ENCODE data around the gene GMDS. TPM values are rescaled to one million over a fixed set of nuclear protein-coding genes. Genes with fewer than 3 reads are reported as not detected.

Gene GMDS
- total RNA-seq, 1 experiment from 2014 or later = 35.0 TPM

DNA sequence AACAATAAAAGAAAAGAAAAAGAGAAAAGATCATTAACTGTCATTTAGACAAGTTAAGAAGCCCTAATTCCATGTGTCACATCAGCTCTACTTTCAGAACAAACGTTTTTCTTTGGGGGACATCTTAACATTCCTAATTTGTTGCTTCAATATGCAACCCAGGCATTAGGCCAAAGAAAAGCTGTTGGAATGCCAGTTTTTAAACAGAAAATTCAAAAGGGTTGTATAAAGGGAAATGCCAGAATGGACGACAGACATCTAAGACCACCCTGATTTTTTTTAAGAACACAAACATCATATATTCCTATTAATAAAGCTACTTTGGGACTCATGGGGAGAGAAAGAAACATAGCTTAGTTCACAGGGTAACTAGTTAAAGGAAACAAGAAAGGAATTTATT lies 315.0 kb downstream of the GMDS start:
- DNase-seq (ENCODE audit: low spot score) = no peak
- peaks cover 12% of the 10 kb centered on the region for H3K4me1 Mint-ChIP-seq
- ChIA-PET POLR2A (no interaction called here), CTCF (no interaction called here)
- no peak overlapping the region for H3K4me3 Mint-ChIP-seq
- TF ChIP-seq ZNF219 (CRISPR knock-in tag; IDR thresholded peaks at IDR 0.05; ENCODE audit: borderline replicate concordance) (no peak), ZNF317 (CRISPR knock-in tag; IDR thresholded peaks at IDR 0.05; ENCODE audit: borderline replicate concordance, low read depth) (no peak), OVOL2 (CRISPR knock-in tag; IDR thresholded peaks at IDR 0.05; ENCODE audit: borderline replicate concordance) (no peak), NFYB (CRISPR knock-in tag; conservative IDR thresholded peaks at IDR 0.05; ENCODE audit: low read depth) (no peak), NR3C1 (CRISPR knock-in tag; conservative IDR thresholded peaks at IDR 0.05; ENCODE audit: low read depth) (no peak), ELF4 (CRISPR knock-in tag; IDR thresholded peaks at IDR 0.05; ENCODE audit: low read depth) (no peak), IRF2 (CRISPR knock-in tag; IDR thresholded peaks at IDR 0.05; ENCODE audit: borderline replicate concordance, low read depth) (no peak), ZNF232 (CRISPR knock-in tag; IDR thresholded peaks at IDR 0.05) (no peak)
- TF ChIP-seq, protein P1, sequence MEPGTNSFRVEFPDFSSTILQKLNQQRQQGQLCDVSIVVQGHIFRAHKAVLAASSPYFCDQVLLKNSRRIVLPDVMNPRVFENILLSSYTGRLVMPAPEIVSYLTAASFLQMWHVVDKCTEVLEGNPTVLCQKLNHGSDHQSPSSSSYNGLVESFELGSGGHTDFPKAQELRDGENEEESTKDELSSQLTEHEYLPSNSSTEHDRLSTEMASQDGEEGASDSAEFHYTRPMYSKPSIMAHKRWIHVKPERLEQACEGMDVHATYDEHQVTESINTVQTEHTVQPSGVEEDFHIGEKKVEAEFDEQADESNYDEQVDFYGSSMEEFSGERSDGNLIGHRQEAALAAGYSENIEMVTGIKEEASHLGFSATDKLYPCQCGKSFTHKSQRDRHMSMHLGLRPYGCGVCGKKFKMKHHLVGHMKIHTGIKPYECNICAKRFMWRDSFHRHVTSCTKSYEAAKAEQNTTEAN (CRISPR knock-in tag; IDR thresholded peaks at IDR 0.05) = no peak
- TF ChIP-seq, protein P2, sequence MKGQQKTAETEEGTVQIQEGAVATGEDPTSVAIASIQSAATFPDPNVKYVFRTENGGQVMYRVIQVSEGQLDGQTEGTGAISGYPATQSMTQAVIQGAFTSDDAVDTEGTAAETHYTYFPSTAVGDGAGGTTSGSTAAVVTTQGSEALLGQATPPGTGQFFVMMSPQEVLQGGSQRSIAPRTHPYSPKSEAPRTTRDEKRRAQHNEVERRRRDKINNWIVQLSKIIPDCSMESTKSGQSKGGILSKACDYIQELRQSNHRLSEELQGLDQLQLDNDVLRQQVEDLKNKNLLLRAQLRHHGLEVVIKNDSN (CRISPR knock-in tag; IDR thresholded peaks at IDR 0.05) = no peak
- TF ChIP-seq, protein P3, sequence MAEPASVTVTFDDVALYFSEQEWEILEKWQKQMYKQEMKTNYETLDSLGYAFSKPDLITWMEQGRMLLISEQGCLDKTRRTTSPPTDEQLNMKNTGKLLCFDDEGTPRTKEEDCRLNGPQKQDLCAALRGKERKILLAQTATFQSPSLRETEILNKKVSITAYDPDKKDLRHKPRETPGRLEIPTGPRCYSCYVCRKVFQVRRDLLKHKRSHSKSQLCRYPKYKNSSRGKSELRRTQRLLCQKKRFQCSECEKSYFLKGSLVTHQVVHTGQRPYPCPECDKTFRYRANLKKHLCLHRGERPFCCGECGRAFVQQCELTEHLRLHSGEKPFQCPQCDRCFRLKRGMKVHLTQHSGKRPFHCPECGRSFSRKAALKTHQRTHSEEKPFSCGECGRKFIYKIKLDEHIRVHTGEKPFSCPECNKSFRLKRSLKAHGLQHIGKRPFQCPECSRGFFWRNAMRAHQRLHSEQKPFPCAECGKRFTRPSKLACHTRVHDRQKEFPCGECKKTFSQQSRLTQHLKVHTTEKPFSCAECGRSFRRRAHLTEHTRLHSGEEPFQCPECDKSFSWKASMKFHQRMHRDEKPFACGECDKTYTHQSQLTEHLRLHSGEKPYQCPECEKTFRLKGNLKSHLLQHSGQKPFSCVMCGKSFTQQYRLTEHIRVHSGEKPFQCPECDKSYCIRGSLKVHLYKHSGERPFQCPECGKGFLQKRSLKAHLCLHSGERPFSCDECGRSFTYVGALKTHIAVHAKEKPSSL (CRISPR knock-in tag; conservative IDR thresholded peaks at IDR 0.05) = no peak
- TF ChIP-seq, protein P4, sequence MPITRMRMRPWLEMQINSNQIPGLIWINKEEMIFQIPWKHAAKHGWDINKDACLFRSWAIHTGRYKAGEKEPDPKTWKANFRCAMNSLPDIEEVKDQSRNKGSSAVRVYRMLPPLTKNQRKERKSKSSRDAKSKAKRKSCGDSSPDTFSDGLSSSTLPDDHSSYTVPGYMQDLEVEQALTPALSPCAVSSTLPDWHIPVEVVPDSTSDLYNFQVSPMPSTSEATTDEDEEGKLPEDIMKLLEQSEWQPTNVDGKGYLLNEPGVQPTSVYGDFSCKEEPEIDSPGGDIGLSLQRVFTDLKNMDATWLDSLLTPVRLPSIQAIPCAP (CRISPR knock-in tag; IDR thresholded peaks at IDR 0.05) = no peak
- TF ChIP-seq, protein P5, sequence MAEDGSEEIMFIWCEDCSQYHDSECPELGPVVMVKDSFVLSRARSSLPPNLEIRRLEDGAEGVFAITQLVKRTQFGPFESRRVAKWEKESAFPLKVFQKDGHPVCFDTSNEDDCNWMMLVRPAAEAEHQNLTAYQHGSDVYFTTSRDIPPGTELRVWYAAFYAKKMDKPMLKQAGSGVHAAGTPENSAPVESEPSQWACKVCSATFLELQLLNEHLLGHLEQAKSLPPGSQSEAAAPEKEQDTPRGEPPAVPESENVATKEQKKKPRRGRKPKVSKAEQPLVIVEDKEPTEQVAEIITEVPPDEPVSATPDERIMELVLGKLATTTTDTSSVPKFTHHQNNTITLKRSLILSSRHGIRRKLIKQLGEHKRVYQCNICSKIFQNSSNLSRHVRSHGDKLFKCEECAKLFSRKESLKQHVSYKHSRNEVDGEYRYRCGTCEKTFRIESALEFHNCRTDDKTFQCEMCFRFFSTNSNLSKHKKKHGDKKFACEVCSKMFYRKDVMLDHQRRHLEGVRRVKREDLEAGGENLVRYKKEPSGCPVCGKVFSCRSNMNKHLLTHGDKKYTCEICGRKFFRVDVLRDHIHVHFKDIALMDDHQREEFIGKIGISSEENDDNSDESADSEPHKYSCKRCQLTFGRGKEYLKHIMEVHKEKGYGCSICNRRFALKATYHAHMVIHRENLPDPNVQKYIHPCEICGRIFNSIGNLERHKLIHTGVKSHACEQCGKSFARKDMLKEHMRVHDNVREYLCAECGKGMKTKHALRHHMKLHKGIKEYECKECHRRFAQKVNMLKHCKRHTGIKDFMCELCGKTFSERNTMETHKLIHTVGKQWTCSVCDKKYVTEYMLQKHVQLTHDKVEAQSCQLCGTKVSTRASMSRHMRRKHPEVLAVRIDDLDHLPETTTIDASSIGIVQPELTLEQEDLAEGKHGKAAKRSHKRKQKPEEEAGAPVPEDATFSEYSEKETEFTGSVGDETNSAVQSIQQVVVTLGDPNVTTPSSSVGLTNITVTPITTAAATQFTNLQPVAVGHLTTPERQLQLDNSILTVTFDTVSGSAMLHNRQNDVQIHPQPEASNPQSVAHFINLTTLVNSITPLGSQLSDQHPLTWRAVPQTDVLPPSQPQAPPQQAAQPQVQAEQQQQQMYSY (CRISPR knock-in tag; IDR thresholded peaks at IDR 0.05) = no peak
- no peak for ATAC-seq
- no peaks in the 10 kb centered on the region for H3K27me3 Mint-ChIP-seq (ENCODE audit: low read depth)
- H3K36me3 Mint-ChIP-seq = peaks cover 3% of the 10 kb centered on the region
- peaks cover 7% of the 10 kb centered on the region for H3K9me3 Mint-ChIP-seq
- no peak overlapping the region for H3K27ac Mint-ChIP-seq

DNA sequence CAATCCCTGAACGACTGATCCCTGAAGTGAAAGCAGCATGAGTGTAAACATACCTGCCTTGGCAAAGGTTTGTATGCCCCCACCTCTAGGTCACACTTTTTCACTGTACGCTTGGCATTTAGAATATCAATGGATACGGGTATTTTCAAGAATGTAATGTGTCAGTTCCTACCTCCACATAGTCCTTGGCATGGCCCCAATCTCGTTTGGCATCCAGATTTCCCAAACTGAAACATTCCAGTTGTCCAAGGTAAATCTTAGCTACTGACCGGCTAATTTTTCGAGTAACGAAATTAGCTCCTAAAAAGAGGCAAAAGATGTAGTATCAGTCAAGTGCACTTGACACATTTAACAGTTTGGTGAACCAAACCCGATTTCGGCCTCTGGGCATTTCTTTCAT lies 315.5 kb downstream of the GMDS start:
- Mint-ChIP-seq H3K27me3 (ENCODE audit: low read depth) (no peaks in the 10 kb centered on the region), H3K27ac (no peak overlapping the region), H3K9me3 (peaks cover 7% of the 10 kb centered on the region), H3K4me3 (no peak overlapping the region), H3K36me3 (peaks cover 3% of the 10 kb centered on the region), H3K4me1 (peaks cover 14% of the 10 kb centered on the region)
- DNase-seq (ENCODE audit: low spot score) = no peak
- TF ChIP-seq TEAD1 (CRISPR knock-in tag; IDR thresholded peaks at IDR 0.05) (no peak), KAT7 (CRISPR knock-in tag; IDR thresholded peaks at IDR 0.05; ENCODE audit: borderline replicate concordance) (no peak), SP1 (CRISPR knock-in tag; conservative IDR thresholded peaks at IDR 0.05) (no peak), TP53 (CRISPR knock-in tag; IDR thresholded peaks at IDR 0.05) (no peak), NR3C1 (CRISPR knock-in tag; conservative IDR thresholded peaks at IDR 0.05; ENCODE audit: low read depth) (no peak), HMGA2 (CRISPR knock-in tag; IDR thresholded peaks at IDR 0.05) (no peak), ZBTB21 (CRISPR knock-in tag; IDR thresholded peaks at IDR 0.05; ENCODE audit: borderline replicate concordance) (no peak)
- ATAC-seq = no peak
- ChIA-PET POLR2A (no interaction called here), CTCF (no interaction called here)

All from WTC11 (cell line).